H1 (cell line): ENCODE measurements around the gene EGR1. TPM values are rescaled to one million over a fixed set of nuclear protein-coding genes. Genes with fewer than 3 reads are reported as not detected.
A peak's percentile ranks its signal among the peaks of the same experiment; 100 is the strongest.

ENCODE experiments used
- CTCF ChIA-PET: fragments of 300-600 bp; sonication (Branson Sonifier 250); formaldehyde crosslinking; loops from one replicate; lab custom pipeline; 2021; ENCODE audit not compliant: partially characterized antibody; lab: Charles Lee
- POLR2A ChIA-PET: fragments of 300-600 bp; sonication (Branson Sonifier 250); formaldehyde crosslinking; loops from one replicate; lab custom pipeline; 2021; ENCODE audit warnings: inconsistent platforms; ENCODE audit not compliant: partially characterized antibody; lab: Charles Lee
- DNase-seq, 2 experiments: peaks; one replicate each; pipeline versions ENCODE4 v3.0.0 to v3.0.0-alpha.2; 2010 to 2022; ENCODE audit warnings: low spot score in 2 of 2, low read depth in 1 of 2, mixed read lengths in 1 of 2
- FAIRE-seq: peaks from 2 replicates; lab custom pipeline; 2011; peaks lifted over from hg19 to GRCh38; lab: Jason Lieb, UNC
- H2AFZ ChIP-seq: 2 replicates; pipeline ENCODE4 v1.8.1; 2012; ENCODE audit warnings: low read length, inconsistent platforms
- H2AK5ac ChIP-seq: 2 replicates; pipeline ENCODE4 v1.6.1; 2013; ENCODE audit warnings: low read depth, low read length
- H2BK120ac ChIP-seq: replicated peaks from 2 replicates; pipeline ENCODE3; 2013; ENCODE audit warnings: low read depth, low read length, inconsistent platforms
- H2BK12ac ChIP-seq: 2 replicates; pipeline ENCODE4 v1.6.1; 2013; ENCODE audit warnings: low read depth, low read length
- H2BK15ac ChIP-seq: 2 replicates; pipeline ENCODE4 v1.6.1; 2013; ENCODE audit warnings: low read length
- H2BK20ac ChIP-seq: 2 replicates; pipeline ENCODE4 v1.6.1; 2013; ENCODE audit warnings: low read length
- H2BK5ac ChIP-seq: 2 replicates; pipeline ENCODE4 v1.6.1; 2013; ENCODE audit warnings: low read depth, low read length
- H3K14ac ChIP-seq: 2 replicates; pipeline ENCODE4 v1.6.1; 2013; ENCODE audit warnings: inconsistent platforms; ENCODE audit not compliant: insufficient read length
- H3K18ac ChIP-seq: 2 replicates; pipeline ENCODE4 v1.6.1; 2013; ENCODE audit warnings: low read length; ENCODE audit errors: extremely low read depth
- H3K23ac ChIP-seq: 2 replicates; pipeline ENCODE4 v1.6.1; 2013; ENCODE audit warnings: inconsistent platforms; ENCODE audit not compliant: insufficient read length
- H3K23me2 ChIP-seq: 2 replicates; pipeline ENCODE4 v1.6.1; 2013; ENCODE audit warnings: low read depth, low read length
- H3K27ac ChIP-seq: 2 replicates; pipeline ENCODE4 v1.6.1; 2011; ENCODE audit warnings: low read depth, low read length, inconsistent platforms
- H3K27me3 ChIP-seq, 4 experiments: replicated peaks in 1 of 4; 1 replicate in 1 of 4; 2 replicates in 3 of 4; pipeline versions ENCODE4 v1.6.1 to v1.8.1; 2011 to 2013; ENCODE audit warnings: low read length in 3 of 4, mild to moderate bottlenecking in 3 of 4, inconsistent platforms in 2 of 4, mixed read lengths in 2 of 4, moderate library complexity in 1 of 4; ENCODE audit not compliant: control insufficient read depth in 3 of 4, insufficient read depth in 3 of 4; ENCODE audit errors: extremely low read depth in 1 of 4
- H3K36me3 ChIP-seq, 4 experiments: 2 replicates each; pipeline versions ENCODE4 v1.6.1 to v1.8.1; 2011 to 2013; ENCODE audit warnings: mild to moderate bottlenecking in 4 of 4, low read length in 3 of 4, moderate library complexity in 2 of 4, control low read depth in 1 of 4, inconsistent platforms in 1 of 4; ENCODE audit not compliant: insufficient read depth in 4 of 4, control insufficient read depth in 2 of 4
- H3K4ac ChIP-seq: replicated peaks from 2 replicates; pipeline ENCODE3; 2013; ENCODE audit warnings: low read length, low read depth, mixed read lengths, inconsistent platforms; ENCODE audit not compliant: insufficient read length
- H3K4me1 ChIP-seq, 4 experiments: replicated peaks in 1 of 4; 1 replicate in 1 of 4; 2 replicates in 3 of 4; pipeline versions ENCODE4 v1.6.1 to v1.8.1; 2011 to 2013; ENCODE audit warnings: low read length in 3 of 4, inconsistent platforms in 2 of 4, mixed read lengths in 1 of 4; ENCODE audit not compliant: insufficient read depth in 4 of 4, control insufficient read depth in 3 of 4
- H3K4me2 ChIP-seq, 2 experiments: 2 replicates each; pipeline versions ENCODE4 v1.6.1 to v1.8.1; 2011 to 2013; ENCODE audit warnings: low read depth in 2 of 2, low read length in 2 of 2, control low read depth in 1 of 2, inconsistent platforms in 1 of 2, mild to moderate bottlenecking in 1 of 2; ENCODE audit not compliant: insufficient read depth in 1 of 2
- H3K4me3 ChIP-seq, 4 experiments: fragments of 200-600, 300-600 bp in 1 of 4; sonication (generic), shearing (Covaris generic), sonication (Bioruptor Twin) in 1 of 4; 2 replicates each; pipeline versions ENCODE4 v1.5.1 to v1.8.1; 2011 to 2016; ENCODE audit warnings: low read length in 4 of 4, low read depth in 3 of 4, control low read depth in 2 of 4, inconsistent platforms in 2 of 4, mild to moderate bottlenecking in 2 of 4, mixed read lengths in 1 of 4, moderate library complexity in 1 of 4; ENCODE audit not compliant: insufficient read depth in 2 of 4; ENCODE audit errors: extremely low read depth in 1 of 4
- H3K56ac ChIP-seq: replicated peaks from 2 replicates; pipeline ENCODE3; 2013; ENCODE audit warnings: low read depth, mild to moderate bottlenecking, mixed read lengths, low read length, inconsistent platforms; ENCODE audit not compliant: insufficient read length
- H3K79me1 ChIP-seq: 2 replicates; pipeline ENCODE4 v1.6.1; 2013; ENCODE audit warnings: low read depth, low read length, control low read depth
- H3K79me2 ChIP-seq, 2 experiments: 2 replicates each; pipeline versions ENCODE4 v1.6.1 to v1.8.1; 2012 to 2013; ENCODE audit warnings: low read length in 2 of 2, mild to moderate bottlenecking in 2 of 2, inconsistent platforms in 1 of 2; ENCODE audit not compliant: insufficient read depth in 2 of 2, control insufficient read depth in 1 of 2
- H3K9ac ChIP-seq, 4 experiments: replicated peaks in 1 of 4; 1 replicate in 1 of 4; 2 replicates in 3 of 4; pipeline versions ENCODE4 v1.6.1 to v1.8.1; 2011 to 2013; ENCODE audit warnings: low read depth in 3 of 4, low read length in 3 of 4, control low read depth in 2 of 4, mild to moderate bottlenecking in 2 of 4, moderate library complexity in 2 of 4, inconsistent platforms in 1 of 4; ENCODE audit errors: extremely low read depth in 1 of 4
- H3K9me3 ChIP-seq, 2 experiments: 2 replicates each; pipeline versions ENCODE4 v1.6.1 to v1.8.1; 2012 to 2013; ENCODE audit warnings: mild to moderate bottlenecking in 2 of 2, moderate library complexity in 2 of 2, control low read depth in 1 of 2, inconsistent platforms in 1 of 2, low read depth in 1 of 2, low read length in 1 of 2, mixed read lengths in 1 of 2; ENCODE audit not compliant: insufficient read depth in 2 of 2
- H4K20me1 ChIP-seq, 2 experiments: replicated peaks in 1 of 2; 2 replicates each; pipeline versions ENCODE3 to v1.8.1; 2011 to 2013; ENCODE audit warnings: inconsistent platforms in 2 of 2, low read length in 2 of 2, mild to moderate bottlenecking in 1 of 2; ENCODE audit not compliant: insufficient read depth in 2 of 2, control insufficient read depth in 1 of 2
- H4K5ac ChIP-seq: 2 replicates; pipeline ENCODE4 v1.6.1; 2013; ENCODE audit warnings: low read length, low read depth, mixed read lengths, inconsistent platforms; ENCODE audit not compliant: insufficient read length
- H4K8ac ChIP-seq: 2 replicates; pipeline ENCODE4 v1.8.0; 2013; ENCODE audit warnings: mild to moderate bottlenecking, moderate library complexity, low read length, inconsistent platforms; ENCODE audit not compliant: insufficient read depth; ENCODE audit errors: extremely low read depth
- H4K91ac ChIP-seq: replicated peaks from 2 replicates; pipeline ENCODE3; 2013; ENCODE audit warnings: low read length, mixed read lengths, inconsistent platforms; ENCODE audit not compliant: insufficient read length
- WGBS, 2 experiments: shearing (Covaris generic) in 1 of 2; methylation state at CpG; one replicate each; pipeline versions ENCODE4 v1.1.6 to v1.1.7; 2013 to 2015; ENCODE audit warnings: low lambda C conversion rate in 2 of 2, mixed read lengths in 2 of 2, inconsistent platforms in 1 of 2, low coverage in 1 of 2, missing lambda C conversion rate in 1 of 2; ENCODE audit not compliant: insufficient replicate concordance in 2 of 2, insufficient coverage in 1 of 2, insufficient read length in 1 of 2; ENCODE audit errors: extremely low coverage in 1 of 2, missing lambda C conversion rate in 1 of 2; 5-methylcytosine and 5-hydroxymethylcytosine counted together
- polyA plus RNA-seq, 7 experiments: library from polyadenylated mRNA; depleted of rRNA in 3 of 7; stranded (reverse) in 5 of 7; unstranded in 2 of 7; fragments of >200 nt in 5 of 7; fragments of 200-250 nt in 2 of 7; gene quantifications; 1 replicate in 5 of 7; 2 replicates in 1 of 7; 4 replicates in 1 of 7; pipeline versions ENCODE4 v1.2.1 to v1.2.3, GENCODE V29; 2011 to 2013; ENCODE audit warnings: missing spikeins in 2 of 7, mixed read lengths in 2 of 7
- total RNA-seq: library from RNA; stranded (reverse); fragmentation: NEBNext Ultra II Directional; extraction: Animal tissue kit (Norgen Biotek cat#: 25700); gene quantifications from 2 replicates; pipeline ENCODE4 v1.2.1, GENCODE V29; 2021

The EGR1 gene
- total and polyA plus RNA-seq, 2 of the 8 experiments (the other 6 are each of a cell fraction or from before 2014, with no cell fraction given): 16.2 to 35.5 TPM

DNA sequence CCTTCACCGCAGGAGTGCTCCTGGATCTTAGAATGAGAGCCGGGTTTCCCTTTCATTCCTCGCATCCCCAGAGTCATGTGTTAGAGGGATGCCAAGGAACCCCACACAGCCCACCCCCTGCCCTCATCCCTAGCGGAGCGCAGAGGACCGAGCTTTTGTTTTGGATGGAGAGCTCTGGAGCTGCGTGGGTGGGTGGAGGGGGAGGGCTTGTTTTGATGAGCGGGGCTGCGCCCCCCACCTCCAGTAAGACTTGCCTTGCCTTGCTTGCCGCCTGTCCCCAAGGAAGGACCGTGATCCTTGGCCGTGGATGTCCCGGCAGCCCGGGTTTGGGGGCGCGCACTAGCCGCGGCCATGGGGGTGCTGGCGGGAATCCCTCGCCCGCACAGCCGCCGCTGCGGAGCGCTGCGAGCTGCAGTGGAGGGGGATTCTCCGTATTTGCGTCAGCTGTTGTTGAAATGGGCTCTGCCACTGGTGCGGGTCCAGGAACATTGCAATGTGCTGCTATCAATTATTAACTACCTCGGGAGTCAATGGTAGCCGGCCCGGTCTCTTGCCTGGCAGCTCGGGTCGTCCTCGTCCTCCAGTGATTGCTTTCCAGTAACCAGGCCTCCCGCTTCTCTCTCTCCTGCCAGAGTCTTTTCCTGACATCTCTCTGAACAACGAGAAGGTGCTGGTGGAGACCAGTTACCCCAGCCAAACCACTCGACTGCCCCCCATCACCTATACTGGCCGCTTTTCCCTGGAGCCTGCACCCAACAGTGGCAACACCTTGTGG is 1.0 kb downstream of the EGR1 start:
- DNase-seq: no peak
- Histone ChIP-seq H2AK5ac (no peak overlapping the region), H3K79me1 (no peaks in the 10 kb centered on the region; the same call in 1 of the 2 replicates), H4K5ac (no peak overlapping the region), H3K4me2 (peak overlapping the region; percentile 80 to 97), H4K8ac (peak overlapping the region; percentile 66), H3K27ac (no peak overlapping the region), H3K14ac (no peak overlapping the region), H3K79me2 (peaks cover 0 to 4% of the 10 kb centered on the region in 2 experiments; a peak in 1 of 4 replicates), H3K9ac (peak overlapping the region; percentile 60 to 83 (median 78)), H3K56ac (no peak overlapping the region), H2AFZ (no peak overlapping the region), H3K18ac (no peak overlapping the region; the same call in 1 of the 2 replicates), H3K4ac (no peak overlapping the region), H3K36me3 (peaks cover 0 to 18% (median 4%) of the 10 kb centered on the region in 4 experiments; a peak in 5 of 8 replicates), H4K20me1 (peaks cover 11 to 16% of the 10 kb centered on the region in 2 experiments), H4K91ac (no peak overlapping the region), H2BK120ac (no peak overlapping the region), H2BK12ac (no peak overlapping the region), H3K23ac (no peak overlapping the region), H2BK5ac (no peak overlapping the region), H3K23me2 (peaks cover 19% of the 10 kb centered on the region), H3K9me3 (no peaks in the 10 kb centered on the region), H2BK20ac (no peak overlapping the region), H3K27me3 (peaks cover 0 to 15% (median 13%) of the 10 kb centered on the region in 4 experiments; a peak in 5 of 7 replicates), H3K4me3 (peak overlapping the region; percentile 81 to 90 (median 88)), H2BK15ac (no peak overlapping the region), H3K4me1 (peaks cover 0 to 10% (median 7%) of the 10 kb centered on the region in 4 experiments; a peak in 6 of 7 replicates)
- CTCF ChIA-PET: interaction anchor here (0.6 to 24.9 kb wide), 11 partner anchors 11 to 1112 kb away, joined by 3 to 532 read pairs (median 4); partner anchors contain the start of genes ETF1 and KDM3B
- POLR2A ChIA-PET: interaction anchor here (0.6 to 15.1 kb wide), 25 partner anchors 10 to 876 kb away, joined by 3 to 294 read pairs (median 11); partner anchors contain the start of genes CDC25C, ETF1, FAM53C and HSPA9
- FAIRE-seq: no peak
- WGBS, 2 experiments: 14% methylated on average over 34 of the region's 39 CpGs; no CpG with 5 or more reads in 1 of the 2 experiments
